ENCODE measurements around the gene TXNL4B.

Gene TXNL4B

GRCh38 chr16:72093448-72094265, at the start of gene TXNL4B, which contains the start of gene DHX38:
Gene TXNL4B, minus strand, starts transcription at chr16:72093620. Its CDS starts 2,871 bp downstream, at chr16:72090749.
Gene DHX38, plus strand, starts transcription at chr16:72093847. Its CDS starts 2,311 bp downstream, at chr16:72096158.
- DNase-seq: peak; percentile 67 to 81 (median 76)

- DNase-seq: no peak
Observed at GRCh38 chr16:72142476-72142875, 49.1 kb upstream of the TXNL4B start.

GRCh38 chr16:72139908-72140307, 46.5 kb upstream of the TXNL4B start:
- no peak for DNase-seq

GRCh38 chr16:72138064-72138572, 44.7 kb upstream of the TXNL4B start:
- DNase-seq: no peak

- DNase-seq: no peak
Observed at GRCh38 chr16:72137380-72138063, 44.1 kb upstream of the TXNL4B start.

GRCh38 chr16:72134507-72134906, 41.1 kb upstream of the TXNL4B start:
- DNase-seq: no peak

- DNase-seq: no peak
Observed at GRCh38 chr16:72132726-72133125, 39.3 kb upstream of the TXNL4B start.

GRCh38 chr16:72131036-72131435, 37.6 kb upstream of the TXNL4B start:
- no peak for DNase-seq

GRCh38 chr16:72129976-72130656, 36.7 kb upstream of the TXNL4B start:
- no peak for DNase-seq

GRCh38 chr16:72128701-72129100, 35.3 kb upstream of the TXNL4B start:
- DNase-seq: no peak

- DNase-seq: no peak
Observed at GRCh38 chr16:72126429-72126765, 33.0 kb upstream of the TXNL4B start.

- no peak for DNase-seq
Observed at GRCh38 chr16:72125635-72126428, 32.4 kb upstream of the TXNL4B start.

GRCh38 chr16:72124761-72125634, 31.6 kb upstream of the TXNL4B start:
- peak; percentile 13 to 25 (median 19) for DNase-seq

- DNase-seq: no peak
Observed at GRCh38 chr16:72124148-72124547, 30.7 kb upstream of the TXNL4B start.

- DNase-seq: no peak
Observed at GRCh38 chr16:72123426-72123825, 30.0 kb upstream of the TXNL4B start.

GRCh38 chr16:72122916-72123315, 29.5 kb upstream of the TXNL4B start:
- DNase-seq: no peak

GRCh38 chr16:72122308-72122707, 28.9 kb upstream of the TXNL4B start:
- DNase-seq: no peak

- no peak for DNase-seq
Observed at GRCh38 chr16:72120026-72120425, 26.6 kb upstream of the TXNL4B start.

- DNase-seq: no peak
Observed at GRCh38 chr16:72113616-72113945, 20.2 kb upstream of the TXNL4B start.

GRCh38 chr16:72112906-72113615, 19.6 kb upstream of the TXNL4B start:
- no peak for DNase-seq

- no peak for DNase-seq
Observed at GRCh38 chr16:72112452-72112792, 19.0 kb upstream of the TXNL4B start.

Data from activated CD4-positive, CD25-positive, alpha-beta regulatory T cell (primary cell).